Measurements from ENCODE around the gene RPS6KC1. TPM values are rescaled to one million over a fixed set of nuclear protein-coding genes. Genes with fewer than 3 reads are reported as not detected.

RPS6KC1 gene
- total RNA-seq, 1 experiment from 2014 or later = 16.9 TPM

GRCh38 chr1:213201380-213202155 lies 150.5 kb downstream of the RPS6KC1 start:
- Histone ChIP-seq H3K9me3 (ENCODE audit: control insufficient read depth, low read depth, low read length) (no peaks in the 10 kb centered on the region), H4K20me1 (ENCODE audit: control insufficient read depth, insufficient read depth, insufficient read length) (no peaks in the 10 kb centered on the region), H3K56ac (ENCODE audit: insufficient read length, low read depth, low read length) (no peak overlapping the region), H3T11ph (ENCODE audit: low read length) (no peak overlapping the region), H3K4ac (ENCODE audit: low read depth, low read length) (no peak overlapping the region), H3K79me2 (ENCODE audit: insufficient read depth, low read length) (no peaks in the 10 kb centered on the region), H4K91ac (ENCODE audit: insufficient read length, low read depth, low read length) (no peak overlapping the region), H2BK5ac (ENCODE audit: insufficient read length, low read length) (no peak overlapping the region), H3K23me2 (ENCODE audit: insufficient read length, low read depth, low read length, poor library complexity, severe bottlenecking) (no peaks in the 10 kb centered on the region), H3K18ac (ENCODE audit: insufficient read length, low read depth, low read length) (no peak overlapping the region), H3K4me2 (ENCODE audit: insufficient read depth, insufficient read length, low read length) (no peak overlapping the region), H3K9ac (ENCODE audit: extremely low read depth, insufficient read length, low read length) (no peak overlapping the region), H2AK5ac (ENCODE audit: insufficient read length, low read length) (no peak overlapping the region), H4K8ac (replicated peaks; ENCODE audit: insufficient read length, low read depth, low read length) (no peak overlapping the region), H2BK120ac (ENCODE audit: low read depth, low read length, poor library complexity, severe bottlenecking) (no peak overlapping the region), H4K5ac (ENCODE audit: insufficient read length, low read depth, low read length) (no peak overlapping the region), H2BK12ac (ENCODE audit: insufficient read length, low read depth, low read length) (no peak overlapping the region), H3K79me1 (ENCODE audit: insufficient read depth, low read depth, low read length, poor library complexity, severe bottlenecking) (no peaks in the 10 kb centered on the region), H3K23ac (ENCODE audit: insufficient read length, low read depth, low read length) (no peak overlapping the region), H2BK20ac (ENCODE audit: low read depth, low read length, poor library complexity, severe bottlenecking) (no peak overlapping the region), H3K4me1 (ENCODE audit: insufficient read depth, low read length) (no peaks in the 10 kb centered on the region), H3K27me3 (ENCODE audit: insufficient read depth, low read length) (no peaks in the 10 kb centered on the region), H3K14ac (ENCODE audit: insufficient read depth, low read length) (no peak overlapping the region), H3K27ac (ENCODE audit: insufficient read length, low read depth, low read length) (no peak overlapping the region), H2AFZ (ENCODE audit: low read length) (no peak overlapping the region), H2BK15ac (ENCODE audit: low read depth, low read length) (no peak overlapping the region)
- Mint-ChIP-seq H3K4me3 (no peak overlapping the region), H3K36me3 (ENCODE audit: insufficient read depth in 1 of 3, low read depth in 3 of 3) (peaks cover 20 to 29% (median 22%) of the 10 kb centered on the region in 3 experiments), H3K27me3 (ENCODE audit: low read depth) (no peaks in the 10 kb centered on the region), H3K27ac (no peak overlapping the region), H3K9me3 (peaks cover 12 to 18% of the 10 kb centered on the region in 2 experiments; a peak in 4 of 5 replicates), H3K4me1 (peaks cover 0 to 3% of the 10 kb centered on the region in 2 experiments; a peak in 2 of 4 replicates)
- TF ChIP-seq, protein P1, sequence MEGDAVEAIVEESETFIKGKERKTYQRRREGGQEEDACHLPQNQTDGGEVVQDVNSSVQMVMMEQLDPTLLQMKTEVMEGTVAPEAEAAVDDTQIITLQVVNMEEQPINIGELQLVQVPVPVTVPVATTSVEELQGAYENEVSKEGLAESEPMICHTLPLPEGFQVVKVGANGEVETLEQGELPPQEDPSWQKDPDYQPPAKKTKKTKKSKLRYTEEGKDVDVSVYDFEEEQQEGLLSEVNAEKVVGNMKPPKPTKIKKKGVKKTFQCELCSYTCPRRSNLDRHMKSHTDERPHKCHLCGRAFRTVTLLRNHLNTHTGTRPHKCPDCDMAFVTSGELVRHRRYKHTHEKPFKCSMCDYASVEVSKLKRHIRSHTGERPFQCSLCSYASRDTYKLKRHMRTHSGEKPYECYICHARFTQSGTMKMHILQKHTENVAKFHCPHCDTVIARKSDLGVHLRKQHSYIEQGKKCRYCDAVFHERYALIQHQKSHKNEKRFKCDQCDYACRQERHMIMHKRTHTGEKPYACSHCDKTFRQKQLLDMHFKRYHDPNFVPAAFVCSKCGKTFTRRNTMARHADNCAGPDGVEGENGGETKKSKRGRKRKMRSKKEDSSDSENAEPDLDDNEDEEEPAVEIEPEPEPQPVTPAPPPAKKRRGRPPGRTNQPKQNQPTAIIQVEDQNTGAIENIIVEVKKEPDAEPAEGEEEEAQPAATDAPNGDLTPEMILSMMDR (conservative IDR thresholded peaks at IDR 0.05) = no peak
- DNase-seq = no peak
- no CpG with 5 or more reads among the region's 1 CpG for WGBS (ENCODE audit: extremely low coverage, insufficient read length, low lambda C conversion rate)

Measured in H9 (cell line).